ENCODE measurements around the gene FER. TPM values are rescaled to one million over a fixed set of nuclear protein-coding genes. Genes with fewer than 3 reads are reported as not detected.
A peak's percentile ranks its signal among the peaks of the same experiment; 100 is the strongest.

FER gene
- total and polyA plus RNA-seq, 9 of the 15 experiments (the other 6 are each of a cell fraction or from before 2014, with no cell fraction given): 6.7 to 18.2 (median 8.9) TPM

- TF ChIP-seq MAFG (tag; conservative IDR thresholded peaks at IDR 0.05): peak; percentile 28; the same call in 1 of the 2 replicates
- TF ChIP-seq SMARCE1 (IDR thresholded peaks at IDR 0.05): peak; percentile 83; the same call in 1 of the 2 replicates
- TF ChIP-seq FOSL1 (tag; conservative IDR thresholded peaks at IDR 0.05): peak; percentile 94
- peak in 1 of 2 experiments; percentile 97; a peak in 2 of 4 replicates for TF ChIP-seq MLLT1 (IDR thresholded peaks at IDR 0.05)
- peak in 1 of 2 experiments; percentile 70; a peak in 1 of 4 replicates for TF ChIP-seq RCOR1 (IDR thresholded peaks at IDR 0.05; ENCODE audit: borderline replicate concordance in 1 of 2, low read depth in 2 of 2, low read length in 2 of 2)
- TF ChIP-seq ZBTB26 (CRISPR knock-in tag; IDR thresholded peaks at IDR 0.05): no peak
- TF ChIP-seq ZBTB11 (CRISPR knock-in tag; IDR thresholded peaks at IDR 0.05): no peak
- peak; percentile 89 for TF ChIP-seq HINFP (tag; conservative IDR thresholded peaks at IDR 0.05; ENCODE audit: low read depth)
- peak; percentile 28; the same call in 1 of the 2 replicates for TF ChIP-seq CTBP1 (IDR thresholded peaks at IDR 0.05; ENCODE audit: borderline replicate concordance)
- no peak for TF ChIP-seq FOXA3 (CRISPR knock-in tag; conservative IDR thresholded peaks at IDR 0.05 in 1 of 2, IDR thresholded peaks at IDR 0.05 in 1 of 2)
- TF ChIP-seq MEIS2 (IDR thresholded peaks at IDR 0.05; ENCODE audit: partially characterized antibody): peak; percentile 79
- TF ChIP-seq ZNF764 (CRISPR knock-in tag; IDR thresholded peaks at IDR 0.05; ENCODE audit: low read depth): no peak
- peak; percentile 40; the same call in 1 of the 2 replicates for TF ChIP-seq RNF2 (IDR thresholded peaks at IDR 0.05)
- peak; percentile 68 for TF ChIP-seq ARID1B (IDR thresholded peaks at IDR 0.05)
These were observed 11.9 kb upstream of the FER start (continued) for GRCh38 chr5:108735790-108736189.
